H1 (cell line): Measurements from ENCODE around the gene MAN1C1. TPM values are rescaled to one million over a fixed set of nuclear protein-coding genes. Genes with fewer than 3 reads are reported as not detected.
A peak's percentile ranks its signal among the peaks of the same experiment; 100 is the strongest.

Experiments
- CTCF ChIA-PET: fragments of 300-600 bp; sonication (Branson Sonifier 250); formaldehyde crosslinking; loops from one replicate; lab custom pipeline; 2021; ENCODE audit not compliant: partially characterized antibody; lab: Charles Lee
- POLR2A ChIA-PET: fragments of 300-600 bp; sonication (Branson Sonifier 250); formaldehyde crosslinking; loops from one replicate; lab custom pipeline; 2021; ENCODE audit warnings: inconsistent platforms; ENCODE audit not compliant: partially characterized antibody; lab: Charles Lee
- DNase-seq, 2 experiments: peaks; one replicate each; pipeline versions ENCODE4 v3.0.0 to v3.0.0-alpha.2; 2010 to 2022; ENCODE audit warnings: low spot score in 2 of 2, low read depth in 1 of 2, mixed read lengths in 1 of 2
- FAIRE-seq: peaks from 2 replicates; lab custom pipeline; 2011; peaks lifted over from hg19 to GRCh38; lab: Jason Lieb, UNC
- H2AFZ ChIP-seq: 2 replicates; pipeline ENCODE4 v1.8.1; 2012; ENCODE audit warnings: low read length, inconsistent platforms
- H2AK5ac ChIP-seq: 2 replicates; pipeline ENCODE4 v1.6.1; 2013; ENCODE audit warnings: low read depth, low read length
- H2BK120ac ChIP-seq: replicated peaks from 2 replicates; pipeline ENCODE3; 2013; ENCODE audit warnings: low read depth, low read length, inconsistent platforms
- H2BK12ac ChIP-seq: 2 replicates; pipeline ENCODE4 v1.6.1; 2013; ENCODE audit warnings: low read depth, low read length
- H2BK15ac ChIP-seq: 2 replicates; pipeline ENCODE4 v1.6.1; 2013; ENCODE audit warnings: low read length
- H2BK20ac ChIP-seq: 2 replicates; pipeline ENCODE4 v1.6.1; 2013; ENCODE audit warnings: low read length
- H2BK5ac ChIP-seq: 2 replicates; pipeline ENCODE4 v1.6.1; 2013; ENCODE audit warnings: low read depth, low read length
- H3K14ac ChIP-seq: 2 replicates; pipeline ENCODE4 v1.6.1; 2013; ENCODE audit warnings: inconsistent platforms; ENCODE audit not compliant: insufficient read length
- H3K18ac ChIP-seq: 2 replicates; pipeline ENCODE4 v1.6.1; 2013; ENCODE audit warnings: low read length; ENCODE audit errors: extremely low read depth
- H3K23ac ChIP-seq: 2 replicates; pipeline ENCODE4 v1.6.1; 2013; ENCODE audit warnings: inconsistent platforms; ENCODE audit not compliant: insufficient read length
- H3K23me2 ChIP-seq: 2 replicates; pipeline ENCODE4 v1.6.1; 2013; ENCODE audit warnings: low read depth, low read length
- H3K27ac ChIP-seq: 2 replicates; pipeline ENCODE4 v1.6.1; 2011; ENCODE audit warnings: low read depth, low read length, inconsistent platforms
- H3K27me3 ChIP-seq, 4 experiments: replicated peaks in 1 of 4; 1 replicate in 1 of 4; 2 replicates in 3 of 4; pipeline versions ENCODE4 v1.6.1 to v1.8.1; 2011 to 2013; ENCODE audit warnings: low read length in 3 of 4, mild to moderate bottlenecking in 3 of 4, inconsistent platforms in 2 of 4, mixed read lengths in 2 of 4, moderate library complexity in 1 of 4; ENCODE audit not compliant: control insufficient read depth in 3 of 4, insufficient read depth in 3 of 4; ENCODE audit errors: extremely low read depth in 1 of 4
- H3K36me3 ChIP-seq, 4 experiments: 2 replicates each; pipeline versions ENCODE4 v1.6.1 to v1.8.1; 2011 to 2013; ENCODE audit warnings: mild to moderate bottlenecking in 4 of 4, low read length in 3 of 4, moderate library complexity in 2 of 4, control low read depth in 1 of 4, inconsistent platforms in 1 of 4; ENCODE audit not compliant: insufficient read depth in 4 of 4, control insufficient read depth in 2 of 4
- H3K4ac ChIP-seq: replicated peaks from 2 replicates; pipeline ENCODE3; 2013; ENCODE audit warnings: low read length, low read depth, mixed read lengths, inconsistent platforms; ENCODE audit not compliant: insufficient read length
- H3K4me1 ChIP-seq, 4 experiments: replicated peaks in 1 of 4; 1 replicate in 1 of 4; 2 replicates in 3 of 4; pipeline versions ENCODE4 v1.6.1 to v1.8.1; 2011 to 2013; ENCODE audit warnings: low read length in 3 of 4, inconsistent platforms in 2 of 4, mixed read lengths in 1 of 4; ENCODE audit not compliant: insufficient read depth in 4 of 4, control insufficient read depth in 3 of 4
- H3K4me2 ChIP-seq, 2 experiments: 2 replicates each; pipeline versions ENCODE4 v1.6.1 to v1.8.1; 2011 to 2013; ENCODE audit warnings: low read depth in 2 of 2, low read length in 2 of 2, control low read depth in 1 of 2, inconsistent platforms in 1 of 2, mild to moderate bottlenecking in 1 of 2; ENCODE audit not compliant: insufficient read depth in 1 of 2
- H3K4me3 ChIP-seq, 4 experiments: fragments of 200-600, 300-600 bp in 1 of 4; sonication (generic), shearing (Covaris generic), sonication (Bioruptor Twin) in 1 of 4; 2 replicates each; pipeline versions ENCODE4 v1.5.1 to v1.8.1; 2011 to 2016; ENCODE audit warnings: low read length in 4 of 4, low read depth in 3 of 4, control low read depth in 2 of 4, inconsistent platforms in 2 of 4, mild to moderate bottlenecking in 2 of 4, mixed read lengths in 1 of 4, moderate library complexity in 1 of 4; ENCODE audit not compliant: insufficient read depth in 2 of 4; ENCODE audit errors: extremely low read depth in 1 of 4
- H3K56ac ChIP-seq: replicated peaks from 2 replicates; pipeline ENCODE3; 2013; ENCODE audit warnings: low read depth, mild to moderate bottlenecking, mixed read lengths, low read length, inconsistent platforms; ENCODE audit not compliant: insufficient read length
- H3K79me1 ChIP-seq: 2 replicates; pipeline ENCODE4 v1.6.1; 2013; ENCODE audit warnings: low read depth, low read length, control low read depth
- H3K79me2 ChIP-seq, 2 experiments: 2 replicates each; pipeline versions ENCODE4 v1.6.1 to v1.8.1; 2012 to 2013; ENCODE audit warnings: low read length in 2 of 2, mild to moderate bottlenecking in 2 of 2, inconsistent platforms in 1 of 2; ENCODE audit not compliant: insufficient read depth in 2 of 2, control insufficient read depth in 1 of 2
- H3K9ac ChIP-seq, 4 experiments: replicated peaks in 1 of 4; 1 replicate in 1 of 4; 2 replicates in 3 of 4; pipeline versions ENCODE4 v1.6.1 to v1.8.1; 2011 to 2013; ENCODE audit warnings: low read depth in 3 of 4, low read length in 3 of 4, control low read depth in 2 of 4, mild to moderate bottlenecking in 2 of 4, moderate library complexity in 2 of 4, inconsistent platforms in 1 of 4; ENCODE audit errors: extremely low read depth in 1 of 4
- H3K9me3 ChIP-seq, 2 experiments: 2 replicates each; pipeline versions ENCODE4 v1.6.1 to v1.8.1; 2012 to 2013; ENCODE audit warnings: mild to moderate bottlenecking in 2 of 2, moderate library complexity in 2 of 2, control low read depth in 1 of 2, inconsistent platforms in 1 of 2, low read depth in 1 of 2, low read length in 1 of 2, mixed read lengths in 1 of 2; ENCODE audit not compliant: insufficient read depth in 2 of 2
- H4K20me1 ChIP-seq, 2 experiments: replicated peaks in 1 of 2; 2 replicates each; pipeline versions ENCODE3 to v1.8.1; 2011 to 2013; ENCODE audit warnings: inconsistent platforms in 2 of 2, low read length in 2 of 2, mild to moderate bottlenecking in 1 of 2; ENCODE audit not compliant: insufficient read depth in 2 of 2, control insufficient read depth in 1 of 2
- H4K5ac ChIP-seq: 2 replicates; pipeline ENCODE4 v1.6.1; 2013; ENCODE audit warnings: low read length, low read depth, mixed read lengths, inconsistent platforms; ENCODE audit not compliant: insufficient read length
- H4K8ac ChIP-seq: 2 replicates; pipeline ENCODE4 v1.8.0; 2013; ENCODE audit warnings: mild to moderate bottlenecking, moderate library complexity, low read length, inconsistent platforms; ENCODE audit not compliant: insufficient read depth; ENCODE audit errors: extremely low read depth
- H4K91ac ChIP-seq: replicated peaks from 2 replicates; pipeline ENCODE3; 2013; ENCODE audit warnings: low read length, mixed read lengths, inconsistent platforms; ENCODE audit not compliant: insufficient read length
- CTCF ChIP-seq, 3 experiments: IDR thresholded peaks; 1 replicate in 2 of 3; 2 replicates in 1 of 3; pipeline versions ENCODE4 v1.5.1 to v1.6.1; 2011; ENCODE audit warnings: low read length in 3 of 3, mild to moderate bottlenecking in 3 of 3, inconsistent platforms in 2 of 3, low read depth in 1 of 3, moderate library complexity in 1 of 3; ENCODE audit not compliant: insufficient read depth in 1 of 3; ENCODE audit errors: control extremely low read depth in 1 of 3
- RAD21 ChIP-seq, 2 experiments: IDR thresholded peaks in 1 of 2; conservative IDR thresholded peaks in 1 of 2; 2 replicates each; pipeline ENCODE4 v1.6.1; 2011; ENCODE audit warnings: low read depth in 2 of 2, low read length in 2 of 2, improper control_type of control experiment in 1 of 2, inconsistent platforms in 1 of 2, mild to moderate bottlenecking in 1 of 2, moderate library complexity in 1 of 2
- RFX5 ChIP-seq: IDR thresholded peaks from 2 replicates; pipeline ENCODE4 v1.6.1; 2011; ENCODE audit warnings: low read depth, low read length, improper control_type of control experiment, borderline replicate concordance
- WGBS, 2 experiments: shearing (Covaris generic) in 1 of 2; methylation state at CpG; one replicate each; pipeline versions ENCODE4 v1.1.6 to v1.1.7; 2013 to 2015; ENCODE audit warnings: low lambda C conversion rate in 2 of 2, mixed read lengths in 2 of 2, inconsistent platforms in 1 of 2, low coverage in 1 of 2, missing lambda C conversion rate in 1 of 2; ENCODE audit not compliant: insufficient replicate concordance in 2 of 2, insufficient coverage in 1 of 2, insufficient read length in 1 of 2; ENCODE audit errors: extremely low coverage in 1 of 2, missing lambda C conversion rate in 1 of 2; 5-methylcytosine and 5-hydroxymethylcytosine counted together
- polyA plus RNA-seq, 7 experiments: library from polyadenylated mRNA; depleted of rRNA in 3 of 7; stranded (reverse) in 5 of 7; unstranded in 2 of 7; fragments of >200 nt in 5 of 7; fragments of 200-250 nt in 2 of 7; gene quantifications; 1 replicate in 5 of 7; 2 replicates in 1 of 7; 4 replicates in 1 of 7; pipeline versions ENCODE4 v1.2.1 to v1.2.3, GENCODE V29; 2011 to 2013; ENCODE audit warnings: missing spikeins in 2 of 7, mixed read lengths in 2 of 7
- total RNA-seq: library from RNA; stranded (reverse); fragmentation: NEBNext Ultra II Directional; extraction: Animal tissue kit (Norgen Biotek cat#: 25700); gene quantifications from 2 replicates; pipeline ENCODE4 v1.2.1, GENCODE V29; 2021

MAN1C1 gene
- total and polyA plus RNA-seq, 2 of the 8 experiments (the other 6 are each of a cell fraction or from before 2014, with no cell fraction given): 7.8 to 15.2 TPM

- no peak overlapping the region for H2BK120ac ChIP-seq
- ChIA-PET CTCF (interaction anchor here (0.5 to 5.5 kb wide), 67 partner anchors 9 to 608 kb away, joined by 3 to 92 read pairs (median 4); partner anchors contain the start of genes AUNIP, LDLRAP1 and SELENON), POLR2A (interaction anchor here (0.9 to 2.0 kb wide), 4 partner anchors 8 to 225 kb away, joined by 4 to 6 read pairs (median 4); partner anchors contain the start of gene LDLRAP1)
- no peak overlapping the region for H2AK5ac ChIP-seq
- WGBS, 2 experiments: 60% methylated on average over 18 of the region's 18 CpGs; no CpG with 5 or more reads in 1 of the 2 experiments
- H3K14ac ChIP-seq: no peak overlapping the region
- H2BK12ac ChIP-seq: peak overlapping the region; percentile 81; the same call in 1 of the 2 replicates
- peak overlapping the region; percentile 83; the same call in 1 of the 2 replicates for H4K8ac ChIP-seq
- peak overlapping the region; percentile 62; the same call in 1 of the 2 replicates for H3K18ac ChIP-seq
- H2BK20ac ChIP-seq: no peak overlapping the region
- H3K79me2 ChIP-seq: no peaks in the 10 kb centered on the region
- H3K9ac ChIP-seq: no peak overlapping the region; a peak in 1 of 7 replicates
- H3K4me3 ChIP-seq: no peak overlapping the region
- H3K27me3 ChIP-seq: no peaks in the 10 kb centered on the region
- H3K9me3 ChIP-seq: no peaks in the 10 kb centered on the region
- H4K20me1 ChIP-seq: peaks cover 0 to 4% of the 10 kb centered on the region in 2 experiments
- no peak overlapping the region for H2AFZ ChIP-seq
- no peak overlapping the region for H2BK5ac ChIP-seq
- no peak overlapping the region for H3K56ac ChIP-seq
- H3K4me2 ChIP-seq: 0 out of 4 replicates have a peak overlapping the region, but pooled peaks of 1 of the 2 experiments have one; percentile 14
- H4K5ac ChIP-seq: no peak overlapping the region
- peaks cover 0 to 35% (median 21%) of the 10 kb centered on the region in 4 experiments; a peak in 6 of 7 replicates for H3K4me1 ChIP-seq
- TF ChIP-seq CTCF (IDR thresholded peaks at IDR 0.05; ENCODE audit: control extremely low read depth in 1 of 3, insufficient read depth in 1 of 3, low read depth in 1 of 3, low read length in 3 of 3) (peak in 2 of 3 experiments; percentile 62 to 82; a peak in 3 of 4 replicates), RFX5 (no peak), RAD21 (IDR thresholded peaks at IDR 0.05 in 1 of 2, conservative IDR thresholded peaks at IDR 0.05 in 1 of 2; ENCODE audit: low read depth in 2 of 2, low read length in 2 of 2) (peak; percentile 35 to 58; a peak in 3 of 4 replicates)
- H4K91ac ChIP-seq: peak overlapping the region; percentile 46
- H3K4ac ChIP-seq: peak overlapping the region; percentile 59
- H3K27ac ChIP-seq: no peak overlapping the region
- H3K79me1 ChIP-seq: no peaks in the 10 kb centered on the region
- H3K36me3 ChIP-seq: no peaks in the 10 kb centered on the region
- no peaks in the 10 kb centered on the region for H3K23me2 ChIP-seq
- H3K23ac ChIP-seq: no peak overlapping the region
- DNase-seq (peak; percentile 39 to 86), FAIRE-seq (peak; percentile 28)
- 0 out of 2 replicates have a peak overlapping the region, but pooled peaks have one; percentile 72 for H2BK15ac ChIP-seq
Observed at GRCh38 chr1:25572708-25573590, 43.6 kb upstream of the MAN1C1 start.
